ENCODE results near the gene TNFRSF1B.

The TNFRSF1B gene

DNA sequence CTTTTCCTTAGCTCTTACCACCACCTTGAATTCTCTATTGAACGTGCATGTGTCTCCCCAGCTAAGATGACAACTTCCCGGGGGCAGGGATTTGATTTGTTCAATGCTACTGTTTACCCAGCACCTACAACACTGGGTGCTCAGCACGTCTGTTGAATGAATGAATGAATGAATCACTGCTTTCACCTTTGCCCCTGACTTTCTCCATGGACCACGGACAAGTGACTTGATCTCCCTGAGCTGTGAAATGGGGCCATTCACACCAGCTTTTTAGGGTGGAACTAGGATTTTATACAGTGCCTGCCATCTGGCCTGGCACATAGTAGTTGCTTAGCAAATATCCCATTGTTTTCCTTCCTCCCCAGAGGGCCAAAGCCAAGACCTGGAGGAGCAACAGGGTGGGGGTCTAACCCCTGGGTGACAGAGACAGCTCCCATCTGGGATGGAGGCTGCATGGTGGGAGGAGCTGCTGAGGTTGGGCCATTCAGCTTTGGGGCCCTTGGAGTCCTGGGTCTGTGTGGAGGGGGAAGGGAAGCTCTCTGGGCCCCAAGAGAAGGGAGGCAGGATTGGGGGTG, 15.7 kb downstream of the TNFRSF1B start:
- H3K36me3 ChIP-seq (ENCODE audit: insufficient read depth, low read length) = no peaks in the 10 kb centered on the region
- H3K4me2 ChIP-seq (ENCODE audit: insufficient read depth, low read length) = no peak overlapping the region
- ATAC-seq (ENCODE audit: insufficient read depth, low read depth) (no peak), DNase-seq (no peak)
- H3K27ac ChIP-seq (ENCODE audit: low read length) = no peak overlapping the region
- H3K4me3 ChIP-seq (ENCODE audit: low read depth in 1 of 2, low read length in 2 of 2) = no peak overlapping the region
- peaks cover 13% of the 10 kb centered on the region for H4K20me1 ChIP-seq (ENCODE audit: insufficient read depth, low read length)
- peaks cover 14% of the 10 kb centered on the region for H3K27me3 ChIP-seq (ENCODE audit: insufficient read depth, low read length, poor library complexity)
- H3K9me3 ChIP-seq (ENCODE audit: insufficient read depth, low read length, severe bottlenecking) = no peaks in the 10 kb centered on the region
- TF ChIP-seq CTCF (IDR thresholded peaks at IDR 0.05; ENCODE audit: borderline replicate concordance, extremely low read depth, low read length, poor library complexity, severe bottlenecking) = no peak
- TF ChIP-seq EZH2 (IDR thresholded peaks at IDR 0.05; ENCODE audit: borderline replicate concordance, low read depth, low read length, severe bottlenecking) = no peak
- H3K9ac ChIP-seq (ENCODE audit: low read depth, low read length) = no peak overlapping the region
- H3K4me1 ChIP-seq (ENCODE audit: insufficient read depth, low read length) = peaks cover 23% of the 10 kb centered on the region
- no peak overlapping the region for H2AFZ ChIP-seq (ENCODE audit: low read depth, low read length)
- no peaks in the 10 kb centered on the region for H3K79me2 ChIP-seq (ENCODE audit: insufficient read depth, low read length)

- no peaks in the 10 kb centered on the region for H3K36me3 ChIP-seq (ENCODE audit: insufficient read depth, low read length)
- H3K4me2 ChIP-seq (ENCODE audit: insufficient read depth, low read length) = no peak overlapping the region
- H3K9ac ChIP-seq (ENCODE audit: low read depth, low read length) = no peak overlapping the region
- TF ChIP-seq CTCF (IDR thresholded peaks at IDR 0.05; ENCODE audit: borderline replicate concordance, extremely low read depth, low read length, poor library complexity, severe bottlenecking) = no peak
- no peak for TF ChIP-seq EZH2 (IDR thresholded peaks at IDR 0.05; ENCODE audit: borderline replicate concordance, low read depth, low read length, severe bottlenecking)
- peaks cover 15% of the 10 kb centered on the region for H3K4me1 ChIP-seq (ENCODE audit: insufficient read depth, low read length)
- peaks cover 13% of the 10 kb centered on the region for H4K20me1 ChIP-seq (ENCODE audit: insufficient read depth, low read length)
- H3K79me2 ChIP-seq (ENCODE audit: insufficient read depth, low read length) = no peaks in the 10 kb centered on the region
- H3K4me3 ChIP-seq (ENCODE audit: low read depth in 1 of 2, low read length in 2 of 2) = no peak overlapping the region
- H3K27me3 ChIP-seq (ENCODE audit: insufficient read depth, low read length, poor library complexity) = peaks cover 11% of the 10 kb centered on the region
- H3K9me3 ChIP-seq (ENCODE audit: insufficient read depth, low read length, severe bottlenecking) = no peaks in the 10 kb centered on the region
- DNase-seq (no peak), ATAC-seq (ENCODE audit: insufficient read depth, low read depth) (no peak)
- H2AFZ ChIP-seq (ENCODE audit: low read depth, low read length) = no peak overlapping the region
- no peak overlapping the region for H3K27ac ChIP-seq (ENCODE audit: low read length)
Observed at GRCh38 chr1:12183095-12183794, 16.5 kb downstream of the TNFRSF1B start.

DNA sequence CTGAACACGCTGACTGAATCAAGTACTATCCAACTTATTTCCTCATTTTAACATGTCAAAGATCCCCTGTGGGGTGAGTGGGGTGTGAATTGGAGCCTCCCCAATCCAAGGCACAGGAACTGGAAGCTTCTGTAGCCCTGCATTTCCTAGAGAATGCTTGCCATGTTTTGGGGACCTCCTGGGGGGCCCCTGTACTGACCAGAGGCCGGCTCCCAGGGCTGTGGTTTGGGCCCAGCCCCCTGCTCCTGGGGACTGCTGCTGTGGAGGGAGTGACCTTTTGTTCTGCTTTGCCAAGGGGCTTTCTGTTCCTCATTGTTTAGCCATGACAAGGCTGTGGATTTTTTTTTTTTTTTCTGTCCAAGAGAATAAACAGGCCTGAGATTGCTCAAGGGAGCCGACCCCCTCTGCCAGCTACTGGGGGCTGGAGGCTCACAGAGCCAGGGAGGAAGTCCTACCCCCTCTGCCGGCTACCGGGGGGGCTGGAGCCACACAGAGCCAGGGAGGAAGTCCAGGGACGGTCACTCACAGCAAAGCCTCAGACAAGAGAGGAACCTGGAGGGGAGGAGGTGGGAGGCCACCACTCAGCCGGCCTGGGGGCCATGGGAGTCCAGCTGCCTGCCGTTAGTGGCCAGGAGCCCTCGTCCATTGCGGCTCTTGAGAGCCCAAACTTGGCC, 17.4 kb downstream of the TNFRSF1B start:
- Histone ChIP-seq H3K27ac (ENCODE audit: low read length) (no peak overlapping the region), H3K36me3 (ENCODE audit: insufficient read depth, low read length) (no peaks in the 10 kb centered on the region), H2AFZ (ENCODE audit: low read depth, low read length) (no peak overlapping the region), H3K27me3 (ENCODE audit: insufficient read depth, low read length, poor library complexity) (peaks cover 6% of the 10 kb centered on the region), H3K4me2 (ENCODE audit: insufficient read depth, low read length) (no peak overlapping the region), H3K9ac (ENCODE audit: low read depth, low read length) (no peak overlapping the region), H3K79me2 (ENCODE audit: insufficient read depth, low read length) (no peaks in the 10 kb centered on the region), H3K9me3 (ENCODE audit: insufficient read depth, low read length, severe bottlenecking) (no peaks in the 10 kb centered on the region), H3K4me1 (ENCODE audit: insufficient read depth, low read length) (peaks cover 6% of the 10 kb centered on the region), H3K4me3 (ENCODE audit: low read depth in 1 of 2, low read length in 2 of 2) (no peak overlapping the region), H4K20me1 (ENCODE audit: insufficient read depth, low read length) (peaks cover 9% of the 10 kb centered on the region)
- ATAC-seq (ENCODE audit: insufficient read depth, low read depth) (no peak), DNase-seq (no peak)
- TF ChIP-seq EZH2 (IDR thresholded peaks at IDR 0.05; ENCODE audit: borderline replicate concordance, low read depth, low read length, severe bottlenecking) (no peak), CTCF (IDR thresholded peaks at IDR 0.05; ENCODE audit: borderline replicate concordance, extremely low read depth, low read length, poor library complexity, severe bottlenecking) (no peak)

Measured in DND-41 (cell line).